Muscle of leg (tissue), 11 donors: ENCODE measurements around the gene MYH4. TPM values are rescaled to one million over a fixed set of nuclear protein-coding genes. Genes with fewer than 3 reads are reported as not detected.

Experiments
- DNase-seq: peaks from one replicate; pipeline ENCODE4 v3.0.0; 2013
- H3K27ac ChIP-seq: one replicate; pipeline ENCODE4 v1.5.1; 2013; ENCODE audit warnings: mild to moderate bottlenecking, low read length, control low read depth
- H3K27me3 ChIP-seq: one replicate; pipeline ENCODE4 v1.6.1; 2013; ENCODE audit warnings: low read length; ENCODE audit not compliant: control insufficient read depth, insufficient read depth
- H3K36me3 ChIP-seq: one replicate; pipeline ENCODE4 v1.6.1; 2013; ENCODE audit warnings: low read length; ENCODE audit not compliant: control insufficient read depth, insufficient read depth
- H3K4me1 ChIP-seq: one replicate; pipeline ENCODE4 v1.6.1; 2013; ENCODE audit warnings: low read length; ENCODE audit not compliant: control insufficient read depth, insufficient read depth
- H3K4me3 ChIP-seq: one replicate; pipeline ENCODE4 v1.5.1; 2013; ENCODE audit warnings: low read length, control low read depth
- H3K9me3 ChIP-seq: replicated peaks from 2 replicates; pipeline ENCODE4 v1.6.1; 2013; ENCODE audit warnings: low read depth, low read length; ENCODE audit not compliant: control insufficient read depth
- WGBS: methylation state at CpG from one replicate; pipeline ENCODE4 v1.1.5; 2013; ENCODE audit warnings: missing lambda C conversion rate; ENCODE audit not compliant: insufficient coverage; 5-methylcytosine and 5-hydroxymethylcytosine counted together
- polyA plus RNA-seq, 8 donors: library from polyadenylated mRNA; unstranded; fragments of 120-200 nt; gene quantifications; one replicate each; pipeline versions ENCODE4 v1.2.1 to v1.2.3, GENCODE V29; 2013; ENCODE audit warnings: inconsistent platforms in 1 of 8, low replicate concordance in 1 of 8; ENCODE audit not compliant: insufficient read length in 8 of 8, insufficient read depth in 1 of 8
- total RNA-seq: library from RNA; stranded (reverse); fragments of 120-200 nt; gene quantifications from one replicate; pipeline ENCODE4 v1.2.4, GENCODE V29; 2013

Gene MYH4
- total and polyA plus RNA-seq, 9 donors: 0.09 to 0.56 (median 0.42) TPM

DNA sequence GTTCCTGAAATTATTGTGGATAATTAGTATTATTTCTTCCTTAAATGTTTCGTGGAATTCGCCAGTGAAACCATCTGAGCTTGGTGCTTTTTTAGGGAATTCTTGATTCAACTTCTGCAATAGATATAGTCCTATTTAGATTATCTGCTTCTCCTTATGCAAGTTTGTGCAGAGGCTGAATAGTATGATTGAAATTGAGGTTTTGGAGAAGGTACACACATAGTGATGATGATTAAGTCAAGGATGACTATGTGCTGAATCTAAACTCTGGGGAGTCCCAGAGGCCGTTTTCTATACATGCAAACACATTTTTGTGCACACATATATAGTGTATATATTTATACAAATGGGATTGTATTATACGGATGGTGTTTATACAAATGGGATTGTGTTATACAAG is 5.2 kb upstream of the MYH4 start:
- no peaks in the 10 kb centered on the region for H3K4me1 ChIP-seq
- no peak for DNase-seq
- no peak overlapping the region for H3K27ac ChIP-seq
- no peaks in the 10 kb centered on the region for H3K36me3 ChIP-seq
- no CpG with 5 or more reads among the region's 4 CpGs for WGBS
- no peaks in the 10 kb centered on the region for H3K9me3 ChIP-seq
- no peaks in the 10 kb centered on the region for H3K27me3 ChIP-seq
- H3K4me3 ChIP-seq: no peak overlapping the region

DNA sequence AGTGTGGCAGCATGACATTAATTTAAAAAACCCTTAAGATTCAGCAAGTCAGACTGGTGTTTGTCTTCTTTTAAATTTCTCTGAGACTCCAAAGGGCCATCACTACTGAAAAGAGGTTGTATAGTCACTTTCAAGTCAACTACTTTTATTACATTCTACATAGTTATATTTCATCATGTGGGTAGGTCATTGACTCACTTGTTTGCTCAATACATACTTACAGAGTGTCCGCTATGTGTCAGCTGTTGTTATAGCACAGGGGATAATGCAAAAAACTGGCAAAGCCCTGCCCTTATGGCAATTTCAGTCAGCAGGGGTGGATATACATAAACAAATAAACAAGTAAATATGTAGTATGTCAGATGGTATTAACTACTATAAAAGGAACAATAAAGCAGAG is 2.5 kb upstream of the MYH4 start:
- WGBS: no CpG with 5 or more reads among the region's 1 CpG
- H3K27ac ChIP-seq: no peak overlapping the region
- no peaks in the 10 kb centered on the region for H3K36me3 ChIP-seq
- H3K4me1 ChIP-seq: no peaks in the 10 kb centered on the region
- H3K27me3 ChIP-seq: no peaks in the 10 kb centered on the region
- DNase-seq: no peak
- no peak overlapping the region for H3K4me3 ChIP-seq
- no peaks in the 10 kb centered on the region for H3K9me3 ChIP-seq

DNA sequence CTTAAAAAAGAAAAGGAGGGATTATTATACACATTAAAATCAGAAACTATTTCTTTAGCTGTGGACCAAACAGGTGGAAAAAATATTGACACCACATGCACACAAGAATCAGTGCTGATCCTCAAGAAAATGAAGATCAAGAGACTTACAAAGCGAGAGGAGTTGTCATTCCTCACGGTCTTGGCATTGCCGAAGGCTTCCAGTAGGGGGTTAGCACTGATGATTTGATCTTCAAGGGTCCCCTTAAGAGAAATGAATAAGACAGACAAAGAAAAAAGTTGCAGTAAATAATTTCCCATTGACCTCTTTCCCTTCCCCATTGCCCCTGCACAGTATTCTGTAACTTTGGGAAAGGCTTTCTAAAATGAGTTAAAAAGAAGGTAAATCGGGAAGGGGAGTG is 6.0 kb downstream of the MYH4 start:
- Histone ChIP-seq H3K4me1 (no peaks in the 10 kb centered on the region), H3K27me3 (no peaks in the 10 kb centered on the region), H3K4me3 (no peak overlapping the region), H3K27ac (no peak overlapping the region), H3K9me3 (no peaks in the 10 kb centered on the region), H3K36me3 (no peaks in the 10 kb centered on the region)
- DNase-seq: no peak
- no CpG with 5 or more reads among the region's 4 CpGs for WGBS

DNA sequence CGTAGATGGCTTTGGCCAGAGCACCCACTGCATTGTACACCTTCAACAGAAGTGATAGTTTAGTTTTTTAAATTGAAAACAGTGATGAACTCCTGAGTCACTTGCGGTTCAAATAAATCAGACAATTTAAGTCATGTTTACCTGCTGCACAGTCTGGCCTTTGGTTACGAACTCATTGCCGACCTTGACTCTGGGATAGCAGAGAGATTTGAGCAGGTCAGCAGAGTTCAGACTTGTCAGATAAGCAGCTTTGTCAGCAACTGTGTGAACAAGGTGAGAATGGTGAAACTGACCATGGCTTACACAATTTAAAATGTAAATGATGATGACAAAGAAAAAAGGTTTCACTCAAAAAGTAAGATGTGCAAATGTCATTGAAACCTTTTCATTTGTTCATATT is 9.3 kb downstream of the MYH4 start:
- Histone ChIP-seq H3K36me3 (no peaks in the 10 kb centered on the region), H3K27ac (no peak overlapping the region), H3K4me3 (no peak overlapping the region), H3K4me1 (no peaks in the 10 kb centered on the region), H3K9me3 (no peaks in the 10 kb centered on the region), H3K27me3 (no peaks in the 10 kb centered on the region)
- 100% methylated on average over 2 of the region's 4 CpGs for WGBS
- no peak for DNase-seq

DNA sequence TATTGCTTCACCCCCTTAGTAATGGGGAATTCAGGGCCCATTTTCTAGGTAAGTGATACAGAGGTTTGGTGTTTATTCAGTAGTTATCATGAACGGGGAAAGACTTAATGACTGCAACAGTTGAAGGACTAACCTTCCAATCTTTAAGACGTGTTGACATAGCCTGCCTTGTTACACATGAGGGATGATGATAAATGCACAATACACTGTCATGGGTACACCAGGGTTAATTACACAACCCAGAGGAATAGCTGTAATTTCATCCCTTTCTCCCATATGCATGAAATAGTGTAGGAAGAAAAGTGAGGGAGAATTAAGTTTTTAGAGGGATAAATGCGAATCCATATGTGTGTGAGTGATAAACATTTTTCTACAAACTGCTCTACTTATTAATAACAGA is 10.7 kb downstream of the MYH4 start:
- no peaks in the 10 kb centered on the region for H3K27me3 ChIP-seq
- DNase-seq: no peak
- H3K4me3 ChIP-seq: no peak overlapping the region
- H3K9me3 ChIP-seq: no peaks in the 10 kb centered on the region
- H3K4me1 ChIP-seq: no peaks in the 10 kb centered on the region
- H3K27ac ChIP-seq: no peak overlapping the region
- WGBS: no CpG with 5 or more reads among the region's 3 CpGs
- no peaks in the 10 kb centered on the region for H3K36me3 ChIP-seq

DNA sequence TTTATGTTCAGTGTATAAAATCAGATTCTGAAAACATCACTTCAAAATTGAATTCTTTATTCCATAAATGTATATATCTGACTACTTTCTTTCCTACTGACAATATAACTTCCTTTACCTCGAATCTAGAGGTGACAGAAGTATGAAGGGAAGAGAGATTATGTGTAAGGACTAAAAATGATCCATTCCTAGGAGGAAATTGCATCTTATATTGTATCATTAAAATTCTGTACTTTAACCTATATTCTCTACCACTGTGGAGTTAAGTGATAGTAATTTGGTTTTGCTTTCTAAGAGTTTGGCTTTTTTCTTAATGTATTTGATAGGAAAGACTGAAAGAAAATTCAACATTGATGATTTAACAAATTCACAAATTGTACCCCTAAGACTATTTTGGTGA is 11.4 kb downstream of the MYH4 start:
- Histone ChIP-seq H3K27me3 (no peaks in the 10 kb centered on the region), H3K9me3 (no peaks in the 10 kb centered on the region), H3K36me3 (no peaks in the 10 kb centered on the region), H3K27ac (no peak overlapping the region), H3K4me3 (no peak overlapping the region), H3K4me1 (no peaks in the 10 kb centered on the region)
- no CpG with 5 or more reads among the region's 1 CpG for WGBS
- no peak for DNase-seq

DNA sequence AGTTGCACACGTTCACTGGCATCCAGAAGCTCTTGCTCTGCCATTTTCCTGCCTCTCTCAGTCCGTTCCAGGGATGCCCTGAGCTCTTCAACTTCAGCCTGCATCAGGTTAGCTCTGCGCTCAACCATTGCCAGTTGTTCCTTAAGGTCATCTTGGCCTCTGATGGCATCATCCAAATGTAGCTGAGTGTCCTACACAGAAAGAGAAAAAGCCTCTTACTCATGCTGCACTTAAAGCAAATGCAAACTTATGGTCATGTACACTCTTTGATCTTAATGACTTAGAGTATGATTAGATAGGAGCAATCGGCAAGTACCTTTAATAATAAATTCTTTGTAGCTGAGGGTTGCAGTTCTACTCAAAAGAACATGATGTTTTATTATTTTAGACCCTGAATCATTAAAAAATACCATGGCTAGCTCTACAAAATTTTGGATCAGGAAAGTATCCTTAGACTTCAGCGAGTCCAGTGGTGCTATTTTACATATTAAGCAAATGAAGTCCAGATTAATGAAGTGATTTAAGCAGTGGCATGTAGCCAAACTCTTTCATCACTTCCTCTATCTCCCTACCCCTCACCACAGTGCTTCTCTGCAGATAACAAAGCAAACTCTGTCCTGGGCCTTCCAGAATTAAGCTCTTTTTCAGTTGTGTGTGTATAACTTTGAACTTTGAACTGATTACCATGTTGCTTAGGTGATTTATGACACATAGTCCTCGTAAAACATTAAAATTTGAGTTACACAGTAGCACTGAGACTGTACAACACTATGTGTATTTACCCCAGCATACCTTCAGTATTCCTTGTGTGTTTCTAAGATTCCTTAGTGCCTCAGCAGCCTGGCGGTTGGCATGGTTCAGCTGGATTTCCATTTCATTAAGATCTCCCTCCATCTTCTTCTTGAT is 22.1 kb downstream of the MYH4 start:
- Histone ChIP-seq H3K27ac (no peak overlapping the region), H3K36me3 (no peaks in the 10 kb centered on the region), H3K4me3 (no peak overlapping the region), H3K27me3 (no peaks in the 10 kb centered on the region), H3K9me3 (no peaks in the 10 kb centered on the region), H3K4me1 (no peaks in the 10 kb centered on the region)
- DNase-seq: no peak
- 84% methylated on average over 5 of the region's 7 CpGs for WGBS

DNA sequence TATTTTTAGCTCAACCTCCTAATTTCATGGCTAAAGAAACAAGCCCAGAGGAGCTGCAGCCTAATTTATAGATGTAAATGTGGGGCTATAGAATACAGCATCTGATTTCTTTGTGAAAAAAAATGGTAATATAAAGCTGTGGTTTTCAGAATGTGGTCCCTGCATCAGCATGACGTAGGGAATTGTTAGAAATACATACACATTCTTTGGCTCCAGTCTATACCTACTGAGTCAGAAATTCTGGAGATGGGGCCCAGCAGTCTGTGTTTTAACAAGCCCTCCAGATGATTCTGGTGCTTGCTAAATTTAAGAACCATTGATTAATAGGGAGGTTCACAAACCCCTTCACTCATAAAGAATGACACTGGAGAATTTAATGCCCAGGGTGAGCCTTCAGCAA is 29.5 kb downstream of the MYH4 start:
- Histone ChIP-seq H3K27me3 (no peaks in the 10 kb centered on the region), H3K36me3 (no peaks in the 10 kb centered on the region), H3K27ac (no peak overlapping the region), H3K9me3 (no peaks in the 10 kb centered on the region), H3K4me1 (no peaks in the 10 kb centered on the region), H3K4me3 (no peak overlapping the region)
- no CpG with 5 or more reads among the region's 1 CpG for WGBS
- no peak for DNase-seq

DNA sequence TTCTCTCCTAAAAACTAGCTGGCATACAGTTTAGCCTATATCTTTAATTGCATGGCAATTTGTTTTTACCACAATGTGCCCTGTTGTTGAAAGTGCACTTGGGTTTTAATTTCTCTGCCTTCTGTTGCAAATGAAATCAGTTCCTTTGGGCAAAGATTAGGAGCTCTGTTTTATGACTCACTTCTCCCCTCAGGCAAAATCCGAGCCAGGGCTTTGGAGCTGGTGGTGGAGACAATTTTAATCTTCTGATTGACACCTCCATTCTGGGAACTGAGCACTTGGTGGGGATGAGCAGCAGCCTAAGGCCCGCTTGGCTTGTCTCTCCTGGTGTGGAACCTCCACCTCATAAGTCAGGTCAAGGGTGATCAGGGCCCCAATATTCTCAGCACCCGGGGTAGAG is 34.3 kb downstream of the MYH4 start:
- Histone ChIP-seq H3K4me1 (no peaks in the 10 kb centered on the region), H3K9me3 (no peaks in the 10 kb centered on the region), H3K4me3 (no peak overlapping the region), H3K27ac (no peak overlapping the region), H3K36me3 (no peaks in the 10 kb centered on the region), H3K27me3 (no peaks in the 10 kb centered on the region)
- WGBS: 67% methylated on average over 1 of the region's 3 CpGs
- no peak for DNase-seq

DNA sequence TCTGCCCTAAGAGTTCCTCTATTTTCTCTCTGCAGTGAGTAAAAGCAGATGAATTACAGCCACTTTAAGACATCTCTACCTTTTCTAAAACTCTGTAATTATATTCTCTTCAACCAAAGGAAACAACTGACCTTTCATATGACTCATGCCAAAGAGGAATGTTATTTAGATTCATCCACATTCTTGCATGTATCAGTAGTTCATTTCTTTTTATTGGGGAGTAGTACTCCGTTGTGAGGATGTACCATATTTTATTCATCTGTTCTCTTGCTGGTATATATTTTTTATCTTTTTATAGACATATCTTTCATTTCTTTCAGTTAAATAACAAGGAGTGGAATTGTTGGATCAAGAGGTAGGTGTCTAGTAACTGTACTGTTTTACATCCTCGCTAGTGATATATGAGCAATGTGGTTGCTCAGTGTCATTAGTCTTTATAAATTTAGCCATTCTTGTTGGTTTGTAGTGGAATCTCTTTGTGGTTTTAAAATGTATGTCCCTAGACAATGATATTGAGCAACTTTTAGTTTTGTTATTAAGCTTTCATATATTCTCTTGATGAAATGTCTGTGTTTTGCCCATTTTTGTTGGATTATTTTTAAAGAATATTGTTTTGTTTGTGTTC is 39.8 kb downstream of the MYH4 start:
- WGBS: no CpG with 5 or more reads among the region's 2 CpGs
- no peaks in the 10 kb centered on the region for H3K27me3 ChIP-seq
- H3K4me1 ChIP-seq: no peaks in the 10 kb centered on the region
- H3K27ac ChIP-seq: no peak overlapping the region
- no peaks in the 10 kb centered on the region for H3K9me3 ChIP-seq
- H3K4me3 ChIP-seq: no peak overlapping the region
- no peak for DNase-seq
- no peaks in the 10 kb centered on the region for H3K36me3 ChIP-seq
